Measurements from ENCODE around the gene TESK2.

The TESK2 gene

DNA sequence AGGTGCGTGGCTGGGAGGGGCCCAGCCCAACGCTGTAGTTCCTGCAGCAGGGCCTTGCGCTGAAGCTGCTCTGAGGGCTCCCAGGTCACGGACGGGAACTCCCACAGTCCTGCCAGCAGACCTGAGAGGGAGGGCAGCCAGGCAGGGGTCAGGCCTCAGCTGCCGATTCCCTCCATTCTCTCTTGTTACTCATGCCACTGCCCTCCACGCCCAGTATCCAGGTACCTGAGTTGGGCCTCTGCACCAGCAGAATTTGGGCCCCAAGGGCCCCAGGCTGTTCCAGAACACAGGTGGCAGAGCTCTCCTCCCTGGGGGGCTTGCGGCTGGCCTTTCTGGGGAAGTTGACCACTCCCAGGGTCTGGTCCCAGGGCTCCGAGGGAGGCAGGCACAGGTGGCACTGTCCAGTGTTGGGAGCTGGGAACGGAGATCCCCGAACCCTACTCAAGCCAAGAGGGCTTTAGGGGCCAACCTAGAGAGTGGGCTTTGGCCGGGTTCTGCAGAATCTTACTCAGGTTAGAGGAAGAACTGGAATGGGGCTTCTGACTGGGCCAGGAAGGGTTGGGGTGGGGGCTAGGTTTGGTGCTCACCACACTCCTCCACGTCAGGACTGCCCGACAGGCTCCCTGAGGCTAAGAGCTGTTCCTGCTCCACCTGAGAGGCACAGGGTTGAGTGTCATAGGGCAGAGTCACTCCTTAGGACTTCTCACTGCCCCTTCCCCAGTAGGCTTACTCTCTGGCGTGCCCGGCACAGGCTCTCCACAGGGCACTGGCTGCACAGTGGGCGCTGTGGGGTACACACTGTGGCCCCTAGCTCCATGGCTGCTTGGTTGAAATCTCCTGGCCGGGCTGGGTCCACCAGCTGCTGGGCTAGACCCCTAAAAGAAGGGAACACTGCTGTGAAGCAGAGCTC is 159.3 kb downstream of the TESK2 start:
- no peak for DNase-seq

DNA sequence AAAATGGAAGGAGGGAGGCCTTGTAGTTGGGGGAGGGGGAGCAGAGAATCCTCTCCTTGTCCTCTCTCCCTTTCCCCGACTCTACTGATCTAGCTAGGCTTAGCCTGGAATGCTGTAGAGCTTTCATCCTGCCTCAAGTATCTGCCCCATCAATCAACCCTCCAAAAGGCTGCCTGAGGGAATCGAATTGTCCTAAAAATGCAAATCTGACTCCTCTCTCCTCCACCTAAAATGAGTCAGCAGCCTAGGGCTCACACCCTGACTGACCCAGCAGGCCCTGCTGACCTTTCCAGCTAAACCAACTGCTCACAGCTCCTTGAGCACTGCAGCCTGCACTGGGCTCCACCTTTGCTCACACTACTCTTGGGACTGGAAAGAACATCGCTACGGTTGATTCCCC is 161.5 kb downstream of the TESK2 start:
- no peak for DNase-seq

DNA sequence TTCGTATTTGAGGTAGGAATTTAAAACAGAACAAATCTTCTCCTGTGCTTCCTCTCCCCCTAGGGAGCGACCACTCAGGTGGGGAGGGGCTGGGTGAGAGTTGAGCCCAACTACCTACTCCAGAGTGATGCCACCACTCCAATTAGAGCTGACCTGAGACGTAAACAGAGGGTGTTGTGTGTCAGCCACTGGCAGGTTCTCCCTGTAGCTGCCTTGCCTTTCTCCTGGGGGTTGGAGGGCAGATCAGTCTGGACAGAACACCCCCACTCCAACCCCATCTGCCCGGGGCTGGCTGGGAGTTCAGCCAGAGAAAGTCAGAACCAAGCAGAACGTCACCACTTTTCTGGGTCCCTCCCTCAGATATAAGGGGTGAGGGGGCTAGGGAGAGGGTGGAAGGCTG is 162.3 kb downstream of the TESK2 start:
- DNase-seq = no peak

DNA sequence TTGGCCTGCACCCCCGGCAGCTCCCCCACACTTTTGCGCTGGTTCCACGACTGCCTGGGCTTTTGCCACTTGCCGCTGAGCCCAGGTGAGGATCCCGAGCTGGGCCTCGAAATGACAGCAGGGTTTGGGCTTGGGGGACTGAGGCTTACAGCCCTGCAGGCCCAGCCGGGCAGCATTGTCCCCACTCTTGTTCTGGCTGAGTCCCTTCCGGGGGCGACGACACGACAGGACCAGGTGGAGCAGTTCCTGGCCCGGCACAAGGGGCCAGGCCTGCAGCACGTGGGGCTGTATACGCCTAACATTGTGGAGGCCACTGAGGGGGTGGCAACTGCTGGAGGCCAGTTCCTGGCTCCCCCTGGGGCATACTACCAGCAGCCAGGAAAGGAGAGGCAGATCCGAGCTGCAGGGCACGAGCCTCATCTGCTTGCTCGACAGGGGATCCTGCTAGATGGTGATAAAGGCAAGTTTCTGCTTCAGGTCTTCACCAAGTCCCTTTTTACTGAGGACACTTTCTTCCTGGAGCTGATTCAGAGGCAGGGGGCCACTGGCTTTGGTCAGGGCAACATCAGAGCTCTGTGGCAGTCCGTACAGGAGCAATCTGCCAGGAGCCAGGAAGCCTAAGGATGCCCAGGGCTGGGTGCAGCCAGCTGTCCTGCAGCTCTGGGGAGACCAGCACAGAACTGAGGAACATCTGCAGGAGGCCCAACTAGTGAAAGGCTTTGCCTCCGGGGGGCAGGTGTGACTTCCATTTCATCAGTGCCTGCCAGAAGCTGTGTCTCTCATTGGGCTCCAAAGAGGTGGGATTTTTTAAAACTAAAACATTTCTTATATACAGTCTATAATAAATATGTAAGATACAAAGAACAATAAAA is 163.1 kb downstream of the TESK2 start:
- DNase-seq = no peak

DNA sequence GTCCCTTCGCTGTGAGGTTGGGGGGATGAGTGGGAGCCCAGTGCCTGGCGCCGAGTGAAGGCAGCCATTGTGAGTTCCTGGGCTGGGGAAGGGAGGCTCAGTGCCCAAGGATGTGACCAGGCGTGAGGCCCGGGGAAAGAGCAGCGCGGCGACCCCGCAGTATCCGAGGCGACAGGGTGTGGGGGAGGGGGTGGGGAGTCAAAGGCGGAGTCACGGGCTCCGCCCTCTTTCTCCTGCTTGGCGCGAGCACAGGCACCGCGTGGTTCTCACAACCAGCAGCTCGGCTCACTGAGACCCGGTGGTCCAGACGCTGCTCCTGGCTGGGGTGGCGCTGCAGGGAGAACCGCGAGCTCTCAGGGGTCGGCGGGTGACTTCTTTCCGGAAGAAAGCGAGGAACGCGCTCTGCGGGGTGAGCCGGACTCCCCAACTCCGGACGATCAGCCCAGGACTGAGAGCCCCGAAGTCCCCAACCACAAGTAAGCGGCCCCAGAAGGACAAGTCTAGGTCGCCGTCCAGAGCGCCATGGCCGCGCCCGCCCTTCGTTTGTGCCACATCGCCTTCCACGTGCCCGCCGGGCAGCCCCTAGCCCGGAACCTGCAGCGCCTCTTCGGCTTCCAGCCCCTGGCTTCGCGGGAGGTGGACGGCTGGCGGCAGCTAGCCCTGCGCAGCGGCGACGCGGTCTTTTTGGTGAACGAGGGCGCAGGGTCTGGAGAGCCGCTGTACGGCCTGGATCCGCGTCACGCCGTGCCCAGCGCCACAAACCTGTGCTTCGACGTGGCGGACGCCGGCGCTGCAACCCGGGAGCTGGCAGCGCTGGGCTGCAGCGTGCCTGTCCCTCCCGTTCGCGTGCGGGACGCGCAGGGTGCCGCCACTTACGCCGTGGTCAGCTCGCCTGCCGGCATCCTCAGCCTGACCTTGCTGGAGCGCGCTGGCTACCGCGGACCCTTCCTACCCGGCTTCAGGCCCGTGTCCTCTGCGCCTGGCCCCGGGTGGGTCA is 164.0 kb downstream of the TESK2 start, which contains the start of gene HPDL:
Gene HPDL (plus strand): TSS at position 269 of the 997 bp plus-strand sequence. CDS start 254 bp downstream, at position 523.
- peak; percentile 67 for DNase-seq

DNA sequence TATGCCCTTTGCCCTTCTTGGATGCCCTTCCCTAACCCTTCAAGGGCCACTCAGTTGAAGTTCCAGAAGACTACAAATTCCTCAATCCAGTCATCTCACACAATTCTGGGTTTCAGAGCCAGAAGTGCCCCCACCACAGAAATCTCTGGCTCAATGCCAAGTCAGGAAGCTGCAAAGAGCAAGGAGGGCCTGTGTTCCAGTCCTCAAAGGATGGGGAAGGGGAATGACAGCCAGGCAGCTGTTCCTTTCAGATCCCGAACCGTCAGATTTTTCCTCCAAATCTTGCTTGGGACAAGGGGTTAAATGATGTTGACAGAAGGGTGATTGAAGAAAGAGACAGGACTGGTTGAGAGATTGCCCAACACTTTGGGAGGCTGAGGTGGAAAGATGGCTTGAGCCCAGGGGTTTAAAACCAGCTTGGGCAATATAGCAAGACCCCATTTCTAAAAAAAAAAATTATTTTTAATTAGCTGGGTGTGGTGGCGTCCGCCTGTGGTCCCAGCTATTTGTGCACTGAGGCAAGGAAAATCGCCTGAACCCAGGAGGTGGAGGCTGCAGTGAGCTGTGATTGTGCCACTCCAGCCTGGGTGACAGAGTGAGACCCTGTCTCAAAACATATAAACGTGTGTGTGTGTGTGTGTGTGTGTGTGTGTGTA is 165.0 kb downstream of the TESK2 start:
- no peak for DNase-seq

DNA sequence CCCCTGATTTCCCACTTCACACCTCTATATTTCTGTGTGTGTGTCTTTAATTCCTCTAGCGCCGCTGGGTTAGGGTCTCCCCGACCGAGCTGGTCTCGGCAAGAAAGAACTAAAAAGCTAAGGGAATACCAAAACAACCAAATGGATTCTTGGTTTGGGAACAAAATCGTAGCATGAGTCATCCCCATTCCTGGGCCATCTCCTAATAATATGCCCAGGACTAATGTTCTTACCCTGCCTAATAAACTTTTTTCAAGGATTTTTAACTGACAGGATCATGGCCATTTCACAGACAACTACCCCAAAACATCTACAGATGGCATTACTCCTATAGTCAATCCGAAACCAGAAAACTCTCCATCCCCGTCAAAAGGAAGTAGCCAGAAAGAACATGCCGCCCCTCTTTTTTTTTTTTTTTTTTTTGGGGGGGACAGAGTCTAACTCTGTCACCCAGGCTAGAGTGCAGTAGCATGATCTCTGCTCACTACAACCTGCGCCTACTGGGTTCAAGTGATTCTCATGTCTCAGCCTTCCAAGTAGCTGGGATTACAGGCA is 168.4 kb downstream of the TESK2 start:
- no peak for DNase-seq

DNA sequence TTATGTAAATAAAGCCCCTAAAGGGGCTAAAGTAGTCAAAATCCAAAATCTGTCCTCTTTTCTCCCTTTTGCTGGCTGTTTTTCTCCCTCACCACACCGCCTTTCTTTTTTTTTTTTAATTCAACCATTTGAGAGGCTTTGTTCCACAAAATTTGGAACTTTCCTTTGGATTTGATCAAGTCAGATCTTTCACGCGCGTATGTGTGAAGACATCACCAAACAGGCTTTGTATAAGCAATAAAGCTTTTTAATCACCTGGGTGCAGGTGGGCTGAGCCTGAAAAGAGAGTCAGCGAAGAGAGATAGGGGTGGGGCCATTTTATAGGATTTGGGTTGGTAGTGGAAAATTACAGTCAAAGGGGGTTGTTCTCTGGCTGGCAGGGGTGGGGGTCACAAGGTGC is 169.5 kb downstream of the TESK2 start:
- no peak for DNase-seq

DNA sequence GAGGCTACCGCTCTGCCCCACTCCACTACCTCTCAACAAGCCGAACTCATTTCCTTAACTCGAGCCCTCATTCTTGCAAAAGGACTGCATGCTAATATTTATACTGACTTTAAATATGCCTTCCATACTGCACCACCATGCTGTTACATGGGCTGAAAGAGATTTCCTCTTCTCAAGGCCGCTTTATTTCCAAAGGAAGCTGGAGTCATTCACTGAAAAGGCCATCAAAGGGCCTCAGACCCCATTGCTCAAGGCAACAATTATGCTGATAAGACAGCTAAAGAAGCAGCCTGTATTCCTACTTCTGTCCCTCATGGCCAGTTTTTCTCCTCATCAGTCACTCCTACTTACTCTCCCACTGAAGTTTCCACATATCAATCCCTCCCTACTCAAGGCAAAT is 171.2 kb downstream of the TESK2 start:
- DNase-seq = no peak

DNA sequence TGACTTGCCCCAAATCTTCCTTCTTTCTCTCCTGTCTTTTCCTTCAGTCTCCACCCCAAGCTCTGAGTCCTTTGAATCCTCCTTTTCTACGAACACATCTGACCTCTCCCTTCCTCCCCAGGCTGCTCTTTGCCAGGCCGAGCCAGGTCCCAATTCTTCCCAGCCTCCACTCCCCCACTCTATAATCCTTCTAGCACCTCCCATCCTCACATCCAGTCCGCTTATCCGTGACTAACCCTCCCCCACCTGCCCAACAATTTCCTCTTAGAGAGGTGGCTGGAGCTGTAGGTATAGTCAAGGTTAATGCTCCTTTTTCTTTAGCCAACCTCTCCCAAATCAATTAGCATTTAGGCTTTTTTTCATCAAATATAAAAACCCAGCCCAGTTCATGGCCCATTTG is 173.8 kb downstream of the TESK2 start:
- no peak for DNase-seq

DNA sequence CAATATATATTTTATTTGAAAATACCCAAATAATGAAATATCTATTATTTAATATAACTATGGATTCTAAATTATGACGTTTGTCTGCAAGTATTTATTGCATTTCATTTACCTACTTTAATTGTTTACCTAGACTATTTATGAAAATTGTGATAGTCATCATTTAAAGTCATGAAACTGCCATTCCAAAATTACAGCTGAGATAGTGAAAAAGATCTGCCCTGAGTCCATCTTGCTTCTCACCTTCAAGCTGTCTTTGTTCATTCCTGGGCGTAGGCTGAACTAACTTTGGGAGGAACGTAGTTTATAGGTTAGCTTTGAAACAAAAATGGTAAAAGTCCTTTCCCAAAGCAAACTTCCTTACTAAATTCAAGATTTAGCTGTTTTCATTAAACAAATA is 176.7 kb downstream of the TESK2 start:
- no peak for DNase-seq

DNA sequence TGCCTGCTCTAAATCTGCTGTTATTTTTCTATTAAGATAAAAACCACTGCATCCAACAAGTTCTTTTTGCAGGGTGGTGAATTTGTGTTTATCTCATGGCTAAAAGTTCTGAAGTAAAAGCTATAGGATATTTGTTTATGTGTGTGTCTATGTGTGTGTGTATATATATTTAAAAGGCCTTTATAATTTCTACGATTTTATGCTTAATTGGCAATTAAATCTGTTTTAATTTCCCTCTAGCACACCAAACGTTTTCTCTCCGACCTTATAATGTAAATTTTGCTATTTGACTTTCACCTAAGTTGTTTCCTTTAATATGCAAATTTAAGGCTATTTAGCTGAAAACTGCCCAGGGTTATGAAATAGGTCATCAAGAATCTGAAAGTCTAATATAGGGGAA is 184.1 kb downstream of the TESK2 start:
- no peak for DNase-seq

DNA sequence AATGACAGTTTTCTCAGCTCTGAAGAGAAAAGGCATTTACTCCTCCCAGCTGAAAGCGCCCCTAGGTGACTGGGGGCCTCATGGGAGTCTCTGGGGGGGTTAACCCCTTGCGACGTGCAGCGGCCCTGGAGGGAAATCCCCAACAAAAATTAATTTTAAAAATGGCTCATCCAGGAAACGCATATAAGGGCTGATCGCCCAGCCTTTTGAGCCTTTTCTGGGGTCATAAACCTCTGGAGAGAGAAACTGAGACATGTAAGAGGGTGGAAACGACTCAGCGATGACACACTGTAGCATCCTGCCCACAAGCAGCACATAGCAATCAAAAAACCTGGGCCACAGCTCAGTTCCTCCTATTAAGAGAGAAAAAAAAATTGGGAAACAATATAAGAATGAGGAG is 184.6 kb downstream of the TESK2 start:
- peak; percentile 35 for DNase-seq

DNA sequence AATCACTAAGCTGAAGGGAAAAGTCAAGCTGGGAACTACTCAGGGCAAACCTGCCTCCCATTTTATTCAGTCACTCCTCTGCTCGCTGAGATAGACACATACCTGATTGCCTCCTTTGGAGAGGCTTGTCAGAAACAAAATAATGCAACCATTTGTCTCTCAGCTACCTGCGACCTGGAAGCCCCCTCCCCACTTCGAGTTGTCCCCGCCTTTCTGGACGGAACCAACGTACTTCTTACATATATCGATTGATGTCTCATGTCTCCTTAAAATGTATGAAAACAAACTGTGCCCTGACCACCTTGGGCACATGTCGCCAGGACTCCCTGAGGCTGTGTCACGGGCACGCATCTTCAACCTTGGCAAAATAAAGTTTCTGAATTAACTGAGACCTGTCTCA is 185.7 kb downstream of the TESK2 start:
- no peak for DNase-seq

DNA sequence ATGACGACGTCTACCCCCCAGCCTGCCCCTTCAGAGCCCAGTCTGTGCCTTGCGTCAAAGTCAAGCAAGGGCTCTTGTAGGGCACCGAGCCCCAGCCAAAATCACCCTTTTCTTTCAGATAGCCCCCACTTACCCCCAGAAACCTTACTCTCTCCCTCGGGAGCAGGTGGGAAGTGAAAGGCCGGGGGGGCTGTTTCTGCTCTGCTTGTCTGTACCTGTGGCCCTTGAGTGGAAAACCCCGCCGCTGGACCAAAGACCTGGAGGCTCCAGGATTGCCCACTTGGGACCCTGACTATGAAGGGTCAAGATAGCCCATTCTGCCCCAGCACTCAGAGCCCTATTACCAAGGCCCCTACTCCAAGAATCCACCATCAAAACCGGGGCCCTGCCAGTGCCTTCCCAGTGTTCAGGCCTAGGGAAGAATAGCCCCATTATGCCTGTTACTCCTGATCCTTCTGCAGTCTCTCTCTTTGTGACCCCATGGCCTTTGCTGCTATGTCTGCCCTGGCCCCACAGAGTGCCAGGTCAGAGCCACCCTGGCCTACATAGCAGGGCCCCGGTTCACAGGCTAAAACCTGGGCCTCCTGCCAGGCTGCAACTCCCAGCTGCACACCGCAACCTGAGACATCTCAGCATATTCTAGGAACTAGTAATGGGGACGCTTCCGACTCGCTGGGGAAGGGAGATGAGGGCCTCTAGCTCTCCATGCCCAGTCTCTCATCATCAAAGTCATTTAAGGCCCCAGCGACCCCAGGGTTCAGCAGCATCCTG is 186.5 kb downstream of the TESK2 start:
- no peak for DNase-seq

DNA sequence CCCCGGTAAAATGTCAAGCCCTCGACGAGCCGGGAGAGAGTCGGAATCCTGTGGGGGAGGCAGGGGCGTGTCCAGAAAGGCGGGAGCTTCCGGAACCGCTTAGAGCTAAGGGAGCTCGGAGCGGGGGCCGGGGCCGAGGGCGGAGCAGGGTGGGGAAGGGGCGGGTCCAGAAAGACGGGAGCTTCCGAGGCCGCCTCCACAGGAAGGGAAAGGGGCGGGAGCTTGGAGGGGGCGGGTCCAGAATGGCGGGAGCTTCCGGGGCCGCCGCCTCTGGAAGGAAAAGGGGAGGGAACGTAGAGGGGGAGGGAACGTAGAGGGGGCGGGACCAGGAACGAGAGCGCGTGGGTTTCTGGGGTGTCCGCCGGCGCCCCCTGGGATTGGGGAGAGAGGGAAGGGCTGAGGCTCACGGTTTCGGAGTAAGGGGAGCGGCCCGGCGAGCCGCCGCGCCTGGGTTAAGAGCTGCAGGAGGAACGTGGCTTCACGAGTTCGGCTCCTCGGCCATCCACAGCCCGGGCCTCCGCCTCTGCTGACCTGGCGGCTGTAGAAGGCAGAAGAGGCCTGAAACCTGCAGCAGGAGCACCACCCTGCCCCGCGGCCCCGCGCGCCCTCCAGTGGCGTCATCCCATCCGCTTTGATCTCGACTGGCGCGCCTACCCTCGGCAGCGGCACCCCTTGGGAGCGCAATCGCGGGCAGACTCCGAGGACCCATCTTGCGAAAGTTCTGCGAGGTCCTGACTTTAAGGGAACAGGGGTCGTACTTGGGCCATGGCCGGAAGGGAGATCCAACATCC is 187.2 kb downstream of the TESK2 start:
- DNase-seq = peak; percentile 98

DNA sequence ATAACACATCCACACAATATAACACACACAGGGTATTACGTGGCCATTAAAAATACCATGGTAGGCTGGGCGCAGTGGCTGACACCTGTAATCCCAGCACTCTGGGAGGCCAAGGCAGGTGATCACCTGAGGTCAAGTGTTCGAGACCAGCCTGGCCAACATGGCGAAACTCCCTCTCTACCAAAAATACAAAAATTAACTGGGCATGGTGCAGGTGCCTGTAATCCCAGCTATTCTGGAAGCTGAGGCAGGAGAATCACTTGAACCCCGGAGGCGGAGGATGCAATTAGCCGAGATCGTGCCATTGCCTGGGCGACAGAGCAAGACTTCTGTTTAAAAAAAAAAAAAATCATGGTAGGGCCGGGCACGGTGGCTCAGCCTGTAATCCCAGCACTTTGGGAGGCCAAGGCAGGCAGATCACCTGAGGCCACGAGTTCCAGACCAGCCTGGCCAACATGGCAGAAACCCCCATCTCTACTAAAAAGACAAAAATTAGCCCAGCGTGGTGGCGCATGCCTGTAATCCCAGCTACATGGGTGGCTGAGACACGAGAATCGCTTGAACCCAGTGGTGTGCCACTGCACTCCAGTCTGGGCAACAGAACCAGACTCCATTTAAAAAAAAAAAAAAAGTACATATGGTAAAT is 188.3 kb downstream of the TESK2 start:
- DNase-seq = no peak

DNA sequence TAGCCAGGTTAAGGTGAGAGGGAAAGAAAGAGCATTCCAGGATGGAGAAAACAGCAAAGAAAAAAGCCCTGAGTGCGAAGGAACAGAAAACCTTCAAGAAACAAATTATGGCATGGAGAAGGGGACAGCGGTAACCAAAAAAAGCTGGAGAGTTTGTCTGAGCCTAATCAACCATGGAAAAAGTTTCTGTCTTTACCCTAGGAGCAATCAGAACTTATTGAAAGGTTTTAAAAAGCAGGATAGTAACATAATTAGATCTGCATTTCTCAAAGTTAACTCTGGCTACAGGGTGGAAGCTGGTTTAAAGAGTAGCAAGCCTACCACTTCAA is 190.3 kb downstream of the TESK2 start:
- no peak for DNase-seq

DNA sequence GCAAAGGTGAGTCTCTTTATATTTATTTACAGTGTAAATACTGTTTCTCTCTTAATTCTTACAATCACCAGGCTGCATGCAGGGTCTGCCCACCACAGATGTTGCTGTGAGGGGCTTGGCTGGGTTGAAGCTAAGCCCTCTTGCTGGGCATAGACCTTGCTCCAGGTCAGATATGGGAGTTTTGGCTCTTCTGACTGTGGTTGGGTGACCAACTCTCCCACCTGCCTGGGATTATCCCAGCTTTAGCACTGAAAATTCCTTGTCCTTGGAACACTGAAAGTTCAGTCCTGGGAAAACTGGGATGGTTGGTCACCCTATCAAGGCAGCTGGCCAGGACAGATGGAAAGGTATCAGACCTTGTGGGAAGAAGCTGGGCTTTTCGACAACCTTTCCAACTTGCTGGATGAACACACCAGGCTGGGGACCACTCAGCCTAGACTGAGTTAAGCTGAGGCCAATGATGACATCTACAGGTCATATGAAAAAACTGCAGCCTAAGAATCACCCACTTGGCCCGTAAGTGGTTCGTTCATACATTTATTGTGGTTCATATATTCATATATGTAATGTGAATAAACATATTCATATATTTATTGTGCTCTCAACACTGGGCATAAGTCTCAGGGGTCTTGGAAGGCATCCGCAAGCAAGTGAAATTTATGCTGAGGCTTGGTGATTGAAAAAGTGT is 190.8 kb downstream of the TESK2 start:
- DNase-seq = peak; percentile 32
